Stomach (tissue), 9 donors: ENCODE data around the gene C22orf39. TPM values are rescaled to one million over a fixed set of nuclear protein-coding genes. Genes with fewer than 3 reads are reported as not detected.

ENCODE experiments used
- DNase-seq, 2 donors: peaks; one replicate each; pipeline versions ENCODE4 v3.0.0 to v3.0.0-alpha.2; 2013 to 2019
- H3K27ac ChIP-seq, 5 donors: fragments of 200-600 bp in 4 of 5; sonication (generic) in 4 of 5; one replicate each; pipeline ENCODE4 v1.5.1; 2013 to 2019; ENCODE audit warnings: mild to moderate bottlenecking in 1 of 5, moderate library complexity in 1 of 5
- H3K27me3 ChIP-seq, 3 donors: fragments of 200-600 bp; sonication (generic); one replicate each; pipeline ENCODE4 v1.5.1; 2017 to 2019; ENCODE audit warnings: mixed run types in 1 of 3
- H3K36me3 ChIP-seq, 4 donors: fragments of 200-600 bp; sonication (generic); 1 replicate in 3 of 4; 2 replicates in 1 of 4; pipeline ENCODE4 v1.5.1; 2016 to 2019
- H3K4me1 ChIP-seq, 4 donors: fragments of 200-600 bp; sonication (generic); one replicate each; pipeline ENCODE4 v1.5.1; 2016 to 2019
- H3K4me3 ChIP-seq, 4 donors: fragments of 200-600 bp; sonication (generic) in 3 of 4; one replicate each; pipeline ENCODE4 v1.5.1; 2016 to 2019; ENCODE audit warnings: mild to moderate bottlenecking in 1 of 4
- H3K9me3 ChIP-seq, 4 donors: fragments of 200-600 bp; sonication (generic); one replicate each; pipeline ENCODE4 v1.5.1; 2016 to 2019
- EP300 ChIP-seq: sonication (generic); formaldehyde crosslinking; IDR thresholded peaks from one replicate; pipeline ENCODE4 v1.6.1; 2017; ENCODE audit warnings: antibody characterized with exemption
- POLR2A ChIP-seq, 4 donors: fragments of 450-650 bp; IDR thresholded peaks; one replicate each; pipeline ENCODE4 v1.6.1; 2016; ENCODE audit warnings: antibody characterized with exemption in 4 of 4, control low read depth in 2 of 4, mild to moderate bottlenecking in 1 of 4, moderate library complexity in 1 of 4
- POLR2AphosphoS5 ChIP-seq, 3 donors: sonication (generic); formaldehyde crosslinking; IDR thresholded peaks; one replicate each; pipeline ENCODE4 v1.6.1; 2016; ENCODE audit warnings: antibody characterized with exemption in 3 of 3
- WGBS, 5 donors: extraction: QIAGEN DNeasy Blood & Tissue Kit in 3 of 5; methylation state at CpG; one replicate each; pipeline versions ENCODE4 v1.1.5 to v1.1.7; 2013 to 2018; 5-methylcytosine and 5-hydroxymethylcytosine counted together
- intact Hi-C: fragments of 100-400 bp; cut with DNase I; formaldehyde crosslinking; loops from one replicate; pipeline ENCODE4 v1.15.1; 2023; ENCODE audit warnings: low total_unique reads
- polyA plus RNA-seq, 3 donors: library from polyadenylated mRNA; stranded (reverse); fragments of 200-250 nt; gene quantifications; one replicate each; pipeline ENCODE4 v1.2.3, GENCODE V29; 2013
- total RNA-seq, 5 donors: library from RNA; depleted of rRNA; stranded (reverse); fragments of >200 nt; gene quantifications; one replicate each; pipeline versions ENCODE4 v1.1.0 to v1.2.3, GENCODE V29; 2014 to 2016
- TF ChIP-seq, protein P1 (sequence below), 7 experiments: fragments of 450-650 bp in 4 of 7; fragments of 200-600 bp in 3 of 7; sonication (generic) in 3 of 7; IDR thresholded peaks; one replicate each; pipeline ENCODE4 v1.5.1; 2016 to 2019; ENCODE audit warnings: antibody characterized with exemption in 7 of 7, control low read depth in 2 of 7, mild to moderate bottlenecking in 1 of 7
- donor health status: healthy with polysubstance abuse.
- donor health status: Bipolar disorder and iron deficiency.
- donor health status: healthy.

C22orf39 gene
- total and polyA plus RNA-seq, 8 donors, result 23.6 to 124 (median 41.5) TPM

DNA sequence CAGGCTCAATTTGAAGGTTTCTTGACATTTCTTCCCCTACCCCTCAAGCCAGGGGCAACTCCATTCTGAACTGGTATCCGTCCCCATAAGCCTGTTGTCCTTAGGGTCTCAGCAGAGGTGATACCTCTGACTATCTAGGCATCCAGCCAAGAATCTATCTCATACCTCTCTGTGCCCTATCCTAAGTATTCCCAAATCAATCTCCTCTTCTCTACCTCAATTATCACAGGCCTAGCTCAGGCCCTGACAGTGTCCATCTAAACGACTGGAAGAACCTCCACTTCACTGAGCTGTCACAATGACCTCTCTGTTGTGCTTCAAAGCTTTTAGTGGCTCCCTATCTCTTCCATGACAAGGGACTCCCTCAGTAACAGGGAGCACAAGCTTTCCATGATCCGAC is 42.8 kb downstream of the C22orf39 start:
- Histone ChIP-seq H3K27ac (no peak overlapping the region), H3K4me1 (peaks cover 0 to 17% (median 6%) of the 10 kb centered on the region in 4 donors), H3K4me3 (no peak overlapping the region), H3K36me3 (peaks cover 36 to 81% (median 77%) of the 10 kb centered on the region in 4 donors), H3K27me3 (no peaks in the 10 kb centered on the region), H3K9me3 (no peaks in the 10 kb centered on the region)
- WGBS, 5 donors, result 91 to 96% (median 94%) methylated on average over 3 of the region's 3 CpGs
- intact Hi-C loops, result no loop called here
- no peak for DNase-seq
- TF ChIP-seq POLR2A (IDR thresholded peaks at IDR 0.05), result no peak
- TF ChIP-seq POLR2AphosphoS5 (IDR thresholded peaks at IDR 0.05), result no peak
- TF ChIP-seq EP300, result no peak
- TF ChIP-seq, protein P1, sequence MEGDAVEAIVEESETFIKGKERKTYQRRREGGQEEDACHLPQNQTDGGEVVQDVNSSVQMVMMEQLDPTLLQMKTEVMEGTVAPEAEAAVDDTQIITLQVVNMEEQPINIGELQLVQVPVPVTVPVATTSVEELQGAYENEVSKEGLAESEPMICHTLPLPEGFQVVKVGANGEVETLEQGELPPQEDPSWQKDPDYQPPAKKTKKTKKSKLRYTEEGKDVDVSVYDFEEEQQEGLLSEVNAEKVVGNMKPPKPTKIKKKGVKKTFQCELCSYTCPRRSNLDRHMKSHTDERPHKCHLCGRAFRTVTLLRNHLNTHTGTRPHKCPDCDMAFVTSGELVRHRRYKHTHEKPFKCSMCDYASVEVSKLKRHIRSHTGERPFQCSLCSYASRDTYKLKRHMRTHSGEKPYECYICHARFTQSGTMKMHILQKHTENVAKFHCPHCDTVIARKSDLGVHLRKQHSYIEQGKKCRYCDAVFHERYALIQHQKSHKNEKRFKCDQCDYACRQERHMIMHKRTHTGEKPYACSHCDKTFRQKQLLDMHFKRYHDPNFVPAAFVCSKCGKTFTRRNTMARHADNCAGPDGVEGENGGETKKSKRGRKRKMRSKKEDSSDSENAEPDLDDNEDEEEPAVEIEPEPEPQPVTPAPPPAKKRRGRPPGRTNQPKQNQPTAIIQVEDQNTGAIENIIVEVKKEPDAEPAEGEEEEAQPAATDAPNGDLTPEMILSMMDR (IDR thresholded peaks at IDR 0.05), result no peak

DNA sequence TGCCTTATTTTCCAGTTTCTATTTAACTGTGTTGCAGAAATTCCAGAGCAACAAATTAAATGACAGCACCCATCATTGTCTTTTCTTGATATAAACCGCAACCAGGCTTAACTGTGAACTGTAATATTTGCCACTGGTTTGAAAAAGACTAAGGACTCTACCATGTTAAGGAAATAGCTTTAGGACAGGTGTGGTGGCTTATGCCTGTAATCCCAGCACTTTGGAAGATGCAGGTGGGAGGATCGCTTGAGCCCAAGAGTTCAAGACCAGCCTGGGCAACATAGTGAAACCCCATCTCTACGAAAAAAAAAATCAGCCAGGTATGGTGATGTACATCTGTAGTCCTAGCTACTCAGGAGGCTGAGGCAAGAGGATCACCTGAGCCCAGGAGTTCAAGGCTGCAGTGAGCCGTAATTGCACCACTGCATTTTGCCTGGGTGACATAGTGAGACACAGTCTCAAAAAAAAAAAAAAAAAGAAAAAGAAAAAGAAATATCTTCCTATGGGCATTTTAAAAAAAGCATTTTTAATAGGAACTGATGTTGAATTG is 44.8 kb downstream of the C22orf39 start:
- Histone ChIP-seq H3K4me1 (peaks cover 0 to 1% (median under 1%) of the 10 kb centered on the region in 4 donors), H3K9me3 (no peaks in the 10 kb centered on the region), H3K27me3 (no peaks in the 10 kb centered on the region), H3K4me3 (no peak overlapping the region), H3K27ac (no peak overlapping the region), H3K36me3 (peaks cover 24 to 81% (median 77%) of the 10 kb centered on the region in 4 donors)
- 97 to 100% (median 99%) methylated on average over 4 of the region's 4 CpGs for WGBS, 5 donors
- intact Hi-C loops, result no loop called here
- TF ChIP-seq, protein P1 (IDR thresholded peaks at IDR 0.05), result no peak
- TF ChIP-seq EP300 (no peak), POLR2A (IDR thresholded peaks at IDR 0.05) (no peak), POLR2AphosphoS5 (IDR thresholded peaks at IDR 0.05) (no peak)
- DNase-seq, result no peak

- H3K27ac ChIP-seq, result no peak overlapping the region
- TF ChIP-seq POLR2AphosphoS5 (IDR thresholded peaks at IDR 0.05), result no peak
- no peak for TF ChIP-seq POLR2A (IDR thresholded peaks at IDR 0.05)
- TF ChIP-seq EP300, result no peak
- TF ChIP-seq, protein P1 (IDR thresholded peaks at IDR 0.05), result no peak
- no peak overlapping the region for H3K4me3 ChIP-seq
- no peak for DNase-seq
- 96 to 99% (median 97%) methylated on average over 4 of the region's 4 CpGs for WGBS, 5 donors
- no peaks in the 10 kb centered on the region for H3K4me1 ChIP-seq
- no peaks in the 10 kb centered on the region for H3K9me3 ChIP-seq
- no peaks in the 10 kb centered on the region for H3K27me3 ChIP-seq
- intact Hi-C loops, result no loop called here
- H3K36me3 ChIP-seq, result peaks cover 19 to 81% (median 77%) of the 10 kb centered on the region in 4 donors
These were observed 46.0 kb downstream of the C22orf39 start for GRCh38 chr22:19401483-19401882.

- no peak for DNase-seq
- 92 to 98% (median 93%) methylated on average over 6 of the region's 6 CpGs for WGBS, 5 donors
- peaks cover 21 to 81% (median 77%) of the 10 kb centered on the region in 4 donors for H3K36me3 ChIP-seq
- H3K27me3 ChIP-seq, result no peaks in the 10 kb centered on the region
- H3K4me3 ChIP-seq, result no peak overlapping the region
- TF ChIP-seq EP300 (no peak), POLR2A (IDR thresholded peaks at IDR 0.05) (no peak), POLR2AphosphoS5 (IDR thresholded peaks at IDR 0.05) (no peak)
- TF ChIP-seq, protein P1 (IDR thresholded peaks at IDR 0.05), result no peak
- H3K27ac ChIP-seq, result no peak overlapping the region
- H3K4me1 ChIP-seq, result no peaks in the 10 kb centered on the region
- intact Hi-C loops, result no loop called here
- H3K9me3 ChIP-seq, result no peaks in the 10 kb centered on the region
These were observed 46.6 kb downstream of the C22orf39 start for GRCh38 chr22:19400881-19401280.
